HG03460 (cell line): Measurements from ENCODE around the gene CBX2.
A peak's percentile ranks its signal among the peaks of the same experiment; 100 is the strongest.

ENCODE experiments used
- ATAC-seq: cut with Tn5 transposase; IDR thresholded peaks from one replicate; pipeline ENCODE4 v1.9.1; 2021; ENCODE audit not compliant: unreplicated experiment

The CBX2 gene

DNA sequence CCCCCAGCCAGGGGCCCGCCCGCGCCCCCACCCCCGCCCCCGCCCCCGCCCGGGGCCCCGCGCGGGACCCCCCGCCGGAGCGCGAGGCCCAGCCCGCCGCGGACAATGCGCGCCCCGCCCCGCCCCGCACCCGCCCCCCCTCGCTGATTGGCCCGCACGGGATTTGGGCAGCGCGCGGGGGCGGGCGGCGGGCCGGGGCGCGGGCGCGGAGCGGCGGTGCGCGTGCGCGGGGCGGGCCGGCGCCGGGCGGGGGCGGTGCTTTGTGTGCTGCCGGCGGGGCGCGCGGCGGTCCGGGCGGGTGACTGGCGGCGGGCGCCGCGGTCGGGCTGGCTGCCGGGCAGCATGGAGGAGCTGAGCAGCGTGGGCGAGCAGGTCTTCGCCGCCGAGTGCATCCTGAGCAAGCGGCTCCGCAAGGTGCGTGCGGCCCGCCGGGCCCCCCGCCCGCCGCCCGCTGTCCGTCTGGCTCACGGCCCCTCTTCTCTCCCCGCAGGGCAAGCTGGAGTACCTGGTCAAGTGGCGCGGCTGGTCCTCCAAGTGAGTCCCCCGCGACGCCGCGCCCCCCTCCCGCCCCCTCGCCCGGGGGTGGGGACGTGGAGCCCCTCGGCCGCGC is at the start of gene CBX2:
TSS of gene CBX2 (plus strand) at position 255 of the 610 bp plus-strand sequence. CDS start at position 343, 88 bp downstream.
- ATAC-seq: peak; percentile 61

DNA sequence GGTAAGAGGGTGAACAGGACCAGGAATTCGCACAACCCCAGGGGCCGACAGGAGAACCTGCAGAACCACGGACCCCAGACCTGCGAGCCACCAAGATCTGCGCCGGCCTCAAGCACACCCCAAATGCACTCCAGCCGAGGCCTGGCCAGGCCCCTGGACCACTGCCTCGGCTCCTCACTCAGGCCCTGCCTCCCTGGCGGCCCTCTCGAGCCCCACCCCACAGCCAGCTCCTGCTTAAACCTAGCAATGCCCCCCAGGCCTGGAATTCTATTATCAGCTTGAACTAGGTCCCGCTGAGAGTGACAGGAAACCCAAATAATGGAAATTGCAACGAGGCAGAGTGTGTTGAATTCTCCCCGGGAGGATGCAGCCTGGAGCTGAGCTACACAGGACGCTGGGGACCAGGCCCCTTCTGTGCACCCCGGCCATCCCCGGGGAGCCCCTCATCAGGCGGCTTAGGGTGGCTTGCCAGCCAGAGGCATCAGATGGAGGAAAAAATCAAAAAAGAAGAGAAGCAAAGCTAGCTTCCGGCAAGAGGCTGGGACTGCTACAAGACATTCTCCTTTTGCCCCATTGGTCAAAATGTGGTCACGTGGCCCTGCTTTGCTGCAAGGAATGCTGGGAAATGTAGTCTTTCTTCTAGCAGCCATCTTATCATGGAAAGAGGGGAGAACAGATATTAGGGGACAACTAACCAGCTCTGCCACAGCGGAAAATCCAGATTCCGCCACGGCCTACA is 49.6 kb upstream of the CBX2 start:
- ATAC-seq: no peak

DNA sequence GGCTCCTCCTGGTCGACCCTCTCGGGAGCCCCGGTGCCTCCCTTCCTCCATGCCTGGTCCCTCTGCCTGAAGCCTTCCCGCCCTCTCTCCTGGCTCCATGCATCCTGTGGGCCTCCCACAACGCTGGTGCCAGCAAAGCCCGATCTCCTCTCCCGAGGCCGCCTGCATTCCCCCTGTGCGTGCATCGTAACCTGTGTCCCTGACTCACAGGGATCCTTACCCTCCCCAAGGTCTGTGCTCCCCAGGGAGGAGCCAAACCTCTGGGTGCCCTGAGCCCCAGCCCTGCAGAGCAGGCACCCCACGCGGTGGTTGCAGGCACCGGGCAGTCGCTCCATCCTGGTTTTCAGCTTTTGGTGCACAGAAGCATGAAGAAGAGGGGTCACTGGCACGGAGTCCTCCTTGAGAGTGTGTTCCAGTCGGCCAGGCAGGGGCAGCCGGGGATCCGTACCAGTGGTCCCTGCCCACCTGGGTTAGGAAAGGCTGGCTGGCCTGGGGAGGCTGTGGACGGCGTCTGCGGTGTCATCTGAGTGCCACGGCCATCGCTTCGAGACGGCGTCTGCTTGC is 49.0 kb upstream of the CBX2 start:
- no peak for ATAC-seq

DNA sequence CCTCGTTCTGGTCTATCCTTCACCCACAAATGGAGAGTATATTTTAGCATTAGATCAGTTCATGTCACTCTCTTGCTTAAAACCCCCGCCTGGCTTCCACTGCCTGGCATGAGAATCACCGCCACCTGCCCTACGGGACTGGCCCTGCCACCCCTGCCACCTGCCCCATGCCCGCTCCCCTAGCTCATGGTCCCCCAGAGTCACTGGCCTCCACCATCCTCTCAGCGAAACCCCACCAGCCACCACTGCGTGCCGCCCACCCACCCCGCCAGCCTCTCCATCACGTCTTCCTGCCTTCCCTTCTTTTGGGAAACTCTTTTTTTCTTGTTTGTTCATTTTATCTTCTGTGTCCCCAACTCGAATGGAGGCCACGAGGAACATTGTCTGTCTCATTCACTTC is 48.2 kb upstream of the CBX2 start:
- ATAC-seq: no peak

DNA sequence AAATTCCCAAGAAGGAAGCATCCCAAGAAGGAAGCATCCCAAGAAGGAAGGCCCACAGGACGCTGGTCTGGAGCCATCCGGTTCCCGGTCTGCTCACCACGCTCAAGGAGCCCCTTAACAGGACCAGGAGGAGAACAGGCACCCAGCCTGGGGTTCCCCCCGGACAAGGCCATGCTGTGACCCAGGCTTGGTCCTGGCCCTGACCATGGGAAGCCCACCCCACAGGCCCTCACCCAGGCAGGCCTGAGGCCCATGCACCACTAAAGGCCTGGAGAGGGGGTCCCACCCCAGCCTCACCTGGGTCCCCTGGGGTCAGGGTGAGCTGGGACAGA is 47.5 kb upstream of the CBX2 start:
- no peak for ATAC-seq

DNA sequence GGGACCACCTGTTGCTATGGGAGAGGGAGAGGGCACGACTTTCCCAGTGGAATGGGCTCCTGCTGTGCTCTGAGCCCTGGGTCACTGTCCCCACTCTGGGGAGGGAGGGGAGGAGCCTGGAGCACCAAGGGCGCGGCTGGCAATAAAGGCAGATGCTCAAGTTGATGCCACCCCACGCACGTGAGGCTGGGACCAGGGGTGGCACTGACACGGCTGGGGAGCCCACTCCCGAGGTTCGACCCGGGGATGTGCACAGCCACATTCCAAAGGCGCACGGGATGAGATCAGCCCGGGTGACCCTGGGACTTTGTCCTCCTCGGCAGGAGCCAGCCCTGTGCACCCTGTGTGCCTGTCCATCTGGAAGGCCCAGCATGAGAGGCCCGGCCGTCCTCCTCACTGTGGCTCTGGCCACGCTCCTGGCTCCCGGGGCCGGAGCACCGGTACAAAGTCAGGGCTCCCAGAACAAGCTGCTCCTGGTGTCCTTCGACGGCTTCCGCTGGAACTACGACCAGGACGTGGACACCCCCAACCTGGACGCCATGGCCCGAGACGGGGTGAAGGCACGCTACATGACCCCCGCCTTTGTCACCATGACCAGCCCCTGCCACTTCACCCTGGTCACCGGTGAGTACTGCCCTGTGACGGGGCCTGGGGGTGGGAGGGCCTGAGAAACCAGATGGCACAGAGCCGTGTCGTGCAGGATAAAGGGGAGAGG is 47.0 kb upstream of the CBX2 start, which contains the start of gene ENPP7:
TSS of gene ENPP7 (plus strand) at position 175 of the 715 bp plus-strand sequence. CDS start at position 372, 197 bp downstream.
- ATAC-seq: no peak

DNA sequence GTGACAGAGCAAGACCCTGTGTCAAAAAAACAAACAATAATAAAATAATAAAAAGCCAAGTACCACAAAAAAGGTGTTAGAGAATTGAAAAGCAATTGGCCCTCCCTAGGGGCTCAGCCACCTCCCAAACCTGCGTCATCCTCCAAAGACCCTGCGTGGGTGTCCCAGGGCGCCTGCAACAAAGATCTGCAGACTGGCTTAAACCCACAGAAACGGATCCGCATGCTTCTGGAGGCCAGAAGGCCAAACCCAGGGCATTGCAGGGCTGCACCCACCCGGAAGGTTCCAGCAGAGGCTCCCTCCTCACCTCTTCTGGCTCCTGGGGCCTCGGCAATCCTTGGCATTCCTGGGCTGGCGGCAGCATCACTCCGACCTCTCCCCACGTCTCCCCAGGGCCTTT is 45.7 kb upstream of the CBX2 start:
- no peak for ATAC-seq

DNA sequence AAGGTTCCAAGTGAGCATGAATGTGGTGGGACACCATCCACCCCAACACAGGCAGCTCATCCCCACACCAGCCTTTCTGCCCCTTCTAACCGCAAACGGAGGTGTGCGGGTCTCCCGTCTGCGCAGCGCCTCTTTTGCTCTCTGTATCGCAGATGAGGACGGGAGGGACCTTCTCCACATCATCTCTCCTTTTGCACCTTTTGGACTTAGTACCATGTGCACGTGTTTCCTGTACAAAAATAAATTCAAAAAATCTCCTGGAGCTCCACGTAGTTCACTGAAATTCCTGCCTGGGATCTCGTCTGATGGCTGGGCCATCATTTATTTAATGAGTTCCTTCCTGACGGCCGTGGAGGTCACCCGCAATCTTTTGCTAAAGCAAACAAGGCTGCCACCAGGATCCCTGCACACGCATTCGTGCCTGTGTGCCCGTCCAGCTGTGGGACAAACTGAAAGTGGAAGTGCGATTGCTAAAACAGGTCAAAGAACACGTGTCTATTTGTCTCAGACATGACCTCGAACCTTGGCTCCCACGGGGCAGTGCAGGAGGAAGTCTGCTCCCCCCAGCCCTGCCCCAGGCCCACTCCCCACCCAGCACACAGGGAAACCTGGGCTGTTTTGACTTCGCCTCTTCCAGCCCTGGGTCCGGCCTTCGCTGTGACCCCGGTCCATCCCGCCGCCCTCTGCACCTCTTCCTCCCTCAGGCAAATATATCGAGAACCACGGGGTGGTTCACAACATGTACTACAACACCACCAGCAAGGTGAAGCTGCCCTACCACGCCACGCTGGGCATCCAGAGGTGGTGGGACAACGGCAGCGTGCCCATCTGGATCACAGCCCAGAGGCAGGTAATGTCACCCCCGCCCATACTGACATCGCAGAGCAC is 44.9 kb upstream of the CBX2 start:
- ATAC-seq: peak; percentile 57

DNA sequence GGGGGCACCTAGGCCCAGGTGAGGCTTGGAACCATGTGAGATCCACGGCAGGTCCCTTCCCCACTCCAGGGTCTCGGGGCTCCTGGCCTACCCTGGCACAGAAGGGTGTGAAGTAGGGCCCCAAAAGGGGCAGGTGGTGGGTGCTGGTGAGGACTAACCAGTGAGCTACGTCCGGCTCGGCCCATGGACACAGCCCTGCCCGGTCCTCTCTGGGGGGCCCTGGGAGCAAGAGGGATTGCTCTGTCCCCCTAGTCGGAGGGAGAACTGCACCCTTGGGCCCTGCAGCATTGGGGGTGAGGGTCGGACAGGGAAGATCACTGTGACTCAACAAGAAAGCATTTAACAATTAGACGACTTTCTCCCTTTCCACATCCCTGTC is 44.3 kb upstream of the CBX2 start:
- ATAC-seq: no peak

DNA sequence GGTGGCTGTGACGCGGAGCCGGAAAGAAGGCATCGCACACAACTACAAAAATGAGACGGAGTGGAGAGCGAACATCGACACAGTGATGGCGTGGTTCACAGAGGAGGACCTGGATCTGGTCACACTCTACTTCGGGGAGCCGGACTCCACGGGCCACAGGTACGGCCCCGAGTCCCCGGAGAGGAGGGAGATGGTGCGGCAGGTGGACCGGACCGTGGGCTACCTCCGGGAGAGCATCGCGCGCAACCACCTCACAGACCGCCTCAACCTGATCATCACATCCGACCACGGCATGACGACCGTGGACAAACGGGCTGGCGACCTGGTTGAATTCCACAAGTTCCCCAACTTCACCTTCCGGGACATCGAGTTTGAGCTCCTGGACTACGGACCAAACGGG is 42.9 kb upstream of the CBX2 start:
- ATAC-seq: no peak

DNA sequence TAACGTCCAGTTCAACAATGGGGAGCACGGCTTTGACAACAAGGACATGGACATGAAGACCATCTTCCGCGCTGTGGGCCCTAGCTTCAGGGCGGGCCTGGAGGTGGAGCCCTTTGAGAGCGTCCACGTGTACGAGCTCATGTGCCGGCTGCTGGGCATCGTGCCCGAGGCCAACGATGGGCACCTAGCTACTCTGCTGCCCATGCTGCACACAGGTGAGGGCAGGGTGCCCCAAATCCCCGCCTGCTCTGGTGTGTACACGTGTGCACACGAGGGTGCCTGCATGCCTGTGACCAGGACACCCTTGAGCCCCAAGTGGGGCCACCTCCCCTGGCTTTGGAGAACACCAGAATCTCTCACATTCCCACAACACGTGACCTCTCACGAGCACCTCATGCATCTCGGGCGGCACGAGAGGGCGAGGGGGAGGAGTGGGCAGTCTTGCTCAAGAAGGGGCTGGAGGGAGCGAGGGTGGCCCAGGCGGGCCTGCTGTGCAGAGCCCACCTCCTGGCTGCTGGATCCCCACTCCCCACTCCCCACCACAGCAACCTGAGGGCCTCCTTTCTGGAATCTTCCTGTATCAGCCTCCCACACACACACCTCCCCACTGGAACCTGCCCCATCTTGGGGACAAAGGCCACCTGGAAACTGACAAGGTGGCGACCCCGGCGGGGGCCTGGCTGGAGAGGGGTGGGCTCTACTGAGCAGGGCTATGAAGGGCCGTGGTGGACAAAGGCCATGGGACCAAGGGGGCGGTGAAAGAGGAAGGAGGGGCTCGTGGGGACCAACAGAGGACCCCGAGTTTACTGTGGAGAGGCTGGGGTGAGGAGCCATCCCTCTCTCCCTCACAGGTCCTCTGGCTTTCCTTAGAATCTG is 40.7 kb upstream of the CBX2 start:
- no peak for ATAC-seq

DNA sequence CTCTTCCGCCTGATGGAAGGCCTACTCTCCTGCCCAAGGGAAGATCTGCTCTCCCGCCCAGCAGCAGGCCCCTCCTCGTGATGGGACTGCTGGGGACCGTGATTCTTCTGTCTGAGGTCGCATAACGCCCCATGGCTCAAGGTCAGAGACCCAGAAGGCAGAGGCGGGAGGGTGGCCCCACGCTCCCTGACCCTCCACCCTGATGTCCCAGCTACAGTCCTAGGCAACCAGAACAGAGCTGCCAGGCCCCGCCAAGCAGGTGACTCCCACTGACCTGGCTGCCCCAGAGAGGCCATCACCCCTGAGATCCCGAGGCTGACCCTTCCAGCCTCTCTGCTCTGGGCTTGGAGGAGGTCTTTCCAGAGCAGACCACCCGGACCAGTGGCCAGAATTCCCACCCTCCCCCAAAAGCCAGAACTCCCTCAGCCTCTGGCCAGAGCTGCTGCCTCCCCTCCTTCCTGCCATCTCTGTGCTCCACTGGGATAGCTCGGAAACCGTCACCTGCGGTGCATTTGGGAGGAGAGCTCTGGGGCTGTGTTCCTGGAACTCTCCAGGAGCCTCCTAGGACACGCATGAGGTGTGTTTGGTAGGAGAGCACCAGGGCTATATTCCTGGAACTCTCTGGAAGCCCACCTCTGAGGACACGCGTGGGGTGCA is 39.9 kb upstream of the CBX2 start:
- ATAC-seq: no peak

DNA sequence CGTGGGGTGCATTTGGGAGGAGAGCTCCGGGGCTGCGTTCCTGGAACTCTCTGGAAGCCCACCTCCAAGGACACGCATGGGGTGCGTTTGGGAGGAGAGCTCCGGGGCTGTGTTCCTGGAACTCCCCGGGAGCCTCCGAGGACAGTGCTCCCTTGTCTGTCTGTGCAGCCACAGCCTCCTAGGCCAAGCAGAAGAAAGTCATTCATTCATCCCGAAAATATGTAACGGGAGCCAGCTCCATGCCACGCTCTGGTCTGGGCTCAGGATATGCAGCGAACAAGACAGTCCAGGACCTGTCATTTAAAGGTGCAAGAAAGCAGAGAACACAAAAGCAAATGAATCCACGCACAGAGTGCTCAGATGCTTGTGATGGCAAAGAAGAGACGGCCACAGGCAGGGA is 39.3 kb upstream of the CBX2 start:
- no peak for ATAC-seq

DNA sequence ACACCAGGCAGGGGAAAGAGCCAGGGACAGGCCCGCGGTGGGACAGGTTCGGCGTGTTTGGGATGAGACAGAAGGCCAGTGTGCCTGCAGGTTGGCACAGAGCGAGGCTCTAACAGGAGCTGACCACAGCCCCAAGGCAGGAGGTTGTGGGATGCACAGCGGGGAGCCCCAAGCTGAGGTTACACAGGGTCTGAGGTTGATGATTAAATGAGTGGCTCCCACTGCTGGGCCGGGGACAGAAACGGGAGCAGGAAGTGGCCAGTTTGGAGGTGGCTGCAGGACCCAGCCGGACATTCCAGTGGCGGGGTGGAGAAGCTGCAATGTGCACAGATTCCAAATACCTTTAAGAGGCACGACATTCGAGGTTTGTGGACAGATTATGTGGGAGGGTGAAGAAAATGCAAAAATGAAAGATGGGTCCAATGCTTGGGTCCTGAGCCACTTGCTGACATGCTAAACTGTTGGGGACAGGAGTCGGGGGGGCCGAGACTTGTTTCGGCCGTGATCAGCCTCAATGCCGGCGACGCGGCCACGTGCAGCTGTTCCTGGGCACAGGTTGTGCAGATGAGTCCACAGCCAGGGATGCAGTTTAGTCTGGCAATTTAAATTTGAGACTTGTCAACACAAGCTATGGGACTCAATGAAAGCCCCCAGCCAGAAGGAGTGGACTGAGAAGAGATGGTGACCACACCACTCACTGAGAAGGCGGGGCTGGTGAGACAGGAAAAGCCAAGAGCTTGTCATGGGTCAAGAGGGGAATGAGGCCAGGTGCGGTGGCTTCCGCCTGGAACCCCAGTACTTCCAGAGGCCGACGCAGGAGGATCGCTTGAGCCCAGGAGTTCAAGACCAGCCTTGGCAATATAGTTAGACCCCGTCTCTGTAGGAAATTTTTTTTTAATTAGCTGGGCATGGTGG is 38.5 kb upstream of the CBX2 start:
- ATAC-seq: no peak

DNA sequence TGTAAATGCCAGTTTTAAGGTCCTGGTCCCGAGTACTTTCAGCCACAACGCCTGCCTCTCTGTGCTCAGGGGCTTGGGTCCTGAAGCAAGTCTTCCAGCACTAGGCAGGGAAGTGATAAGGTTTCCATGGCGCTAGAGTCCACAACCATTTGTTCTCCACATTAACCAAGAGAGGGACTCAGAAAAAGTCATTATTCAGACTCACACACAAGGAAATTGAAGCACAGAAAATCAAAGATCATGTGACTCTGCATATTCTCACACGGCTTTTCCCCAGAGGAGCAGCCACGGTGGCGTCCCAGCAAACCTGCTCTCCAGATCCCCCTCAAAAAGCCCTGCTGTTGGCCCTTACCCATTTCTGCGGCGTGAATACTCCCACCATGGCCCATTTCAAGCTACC is 37.5 kb upstream of the CBX2 start:
- no peak for ATAC-seq

DNA sequence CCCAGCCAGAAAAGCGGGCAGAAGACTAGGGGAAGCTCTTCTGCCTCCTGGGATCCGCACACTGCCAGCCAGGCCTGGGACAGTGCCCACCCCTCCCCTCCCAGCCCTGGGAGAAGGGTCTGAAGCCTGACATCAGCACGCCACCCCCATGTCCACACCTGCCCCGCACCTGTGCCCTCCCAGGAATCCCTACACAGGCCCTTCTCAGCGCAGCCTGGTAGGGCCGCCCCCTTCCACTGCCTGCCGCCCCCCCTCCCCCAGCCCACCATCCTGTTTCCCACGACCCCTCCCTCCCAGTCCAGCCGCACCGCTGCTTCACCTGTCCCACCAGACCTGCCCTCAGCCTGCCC is 36.6 kb upstream of the CBX2 start:
- no peak for ATAC-seq

DNA sequence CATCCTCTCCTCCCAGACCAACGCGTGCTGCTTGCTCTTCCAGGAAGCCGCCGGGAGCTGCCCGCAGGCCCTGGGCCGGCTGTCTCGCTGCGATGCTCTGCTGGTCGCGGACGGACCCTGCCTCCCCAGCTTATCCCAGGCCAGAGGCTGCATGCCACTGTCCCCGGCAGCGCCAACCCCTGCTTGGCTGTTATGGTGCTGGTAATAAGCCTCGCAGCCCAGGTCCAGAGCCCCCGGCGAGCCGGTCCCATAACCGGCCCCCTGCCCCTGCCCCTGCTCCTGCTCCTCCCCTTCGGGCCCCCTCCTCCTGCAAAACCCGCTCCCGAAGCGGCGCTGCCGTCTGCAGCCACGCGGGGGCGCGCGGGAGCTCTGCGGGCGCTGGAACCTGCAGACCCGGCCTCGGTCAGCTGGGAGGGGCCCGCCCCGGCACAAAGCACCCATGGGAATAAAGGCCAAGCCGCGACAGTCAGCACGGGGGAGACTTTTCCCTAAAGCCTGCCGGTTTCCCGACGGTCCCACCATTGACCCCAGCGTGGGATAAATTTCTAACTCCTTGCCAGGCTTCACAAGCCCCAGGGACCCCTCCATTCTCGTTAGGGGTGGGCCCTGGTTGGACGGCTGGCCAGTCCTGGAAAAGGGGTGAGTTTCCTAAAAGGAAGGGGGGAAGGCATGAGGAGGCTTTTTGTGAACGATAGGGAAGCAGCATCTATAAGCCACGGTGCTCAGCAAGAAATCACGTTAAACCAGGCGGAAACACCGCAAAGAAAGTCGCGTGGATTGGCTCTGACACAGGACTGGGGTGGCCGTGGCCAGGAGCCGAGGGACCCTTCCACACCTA is 36.0 kb upstream of the CBX2 start:
- ATAC-seq: no peak

DNA sequence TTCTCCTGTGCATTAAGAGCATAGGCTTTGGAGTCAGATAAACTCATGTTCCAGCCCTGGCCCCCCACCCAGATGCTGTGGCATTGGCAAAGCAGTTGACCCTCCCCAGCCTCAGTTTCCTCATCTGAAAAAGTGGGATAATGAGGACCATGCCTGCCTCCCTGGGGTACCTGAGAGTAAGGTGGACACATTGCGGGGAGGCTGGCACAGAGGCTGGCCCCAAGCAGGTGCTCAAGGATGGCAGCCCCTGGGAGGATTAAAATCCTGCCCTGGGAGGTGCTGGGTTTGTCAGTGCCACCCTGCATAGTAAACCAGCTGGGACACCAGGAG is 35.4 kb upstream of the CBX2 start:
- ATAC-seq: no peak
